Measurements from ENCODE around the gene HECW1.

The HECW1 gene

DNA sequence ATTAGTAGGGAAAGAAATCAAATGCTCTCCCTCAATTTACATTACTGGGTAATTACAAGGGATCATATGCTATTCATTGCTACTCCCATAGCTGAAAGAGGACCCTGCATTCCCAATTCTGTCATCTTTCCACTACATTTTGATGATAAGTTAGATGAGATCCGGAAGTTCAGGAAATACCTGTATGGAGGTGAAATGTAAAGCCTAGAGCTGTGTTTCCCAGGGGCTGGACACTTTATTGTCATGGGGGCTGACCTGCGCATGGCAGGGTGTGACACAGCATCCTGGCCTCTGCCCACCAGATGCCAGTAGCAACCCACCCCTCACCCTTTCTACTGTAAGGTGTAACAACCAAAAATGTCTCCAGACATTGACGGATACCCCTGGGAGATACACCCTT lies 56.6 kb downstream of the HECW1 start:
- H3K79me2 ChIP-seq (ENCODE audit: insufficient read depth, low read length) = no peaks in the 10 kb centered on the region
- no peak overlapping the region for H3K9ac ChIP-seq (ENCODE audit: low read depth, low read length, poor library complexity, severe bottlenecking)
- no peak overlapping the region for H2AFZ ChIP-seq (ENCODE audit: low read length)
- TF ChIP-seq, protein P1, sequence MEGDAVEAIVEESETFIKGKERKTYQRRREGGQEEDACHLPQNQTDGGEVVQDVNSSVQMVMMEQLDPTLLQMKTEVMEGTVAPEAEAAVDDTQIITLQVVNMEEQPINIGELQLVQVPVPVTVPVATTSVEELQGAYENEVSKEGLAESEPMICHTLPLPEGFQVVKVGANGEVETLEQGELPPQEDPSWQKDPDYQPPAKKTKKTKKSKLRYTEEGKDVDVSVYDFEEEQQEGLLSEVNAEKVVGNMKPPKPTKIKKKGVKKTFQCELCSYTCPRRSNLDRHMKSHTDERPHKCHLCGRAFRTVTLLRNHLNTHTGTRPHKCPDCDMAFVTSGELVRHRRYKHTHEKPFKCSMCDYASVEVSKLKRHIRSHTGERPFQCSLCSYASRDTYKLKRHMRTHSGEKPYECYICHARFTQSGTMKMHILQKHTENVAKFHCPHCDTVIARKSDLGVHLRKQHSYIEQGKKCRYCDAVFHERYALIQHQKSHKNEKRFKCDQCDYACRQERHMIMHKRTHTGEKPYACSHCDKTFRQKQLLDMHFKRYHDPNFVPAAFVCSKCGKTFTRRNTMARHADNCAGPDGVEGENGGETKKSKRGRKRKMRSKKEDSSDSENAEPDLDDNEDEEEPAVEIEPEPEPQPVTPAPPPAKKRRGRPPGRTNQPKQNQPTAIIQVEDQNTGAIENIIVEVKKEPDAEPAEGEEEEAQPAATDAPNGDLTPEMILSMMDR (conservative IDR thresholded peaks at IDR 0.05; ENCODE audit: low read length) = no peak
- no peak for TF ChIP-seq EZH2phosphoT487 (IDR thresholded peaks at IDR 0.05; ENCODE audit: borderline replicate concordance)
- H3K9me3 ChIP-seq (ENCODE audit: insufficient read depth, low read depth, low read length) = no peaks in the 10 kb centered on the region
- no peak overlapping the region for H3K4me3 ChIP-seq (ENCODE audit: low read length, poor library complexity, severe bottlenecking)
- no peaks in the 10 kb centered on the region for H3K36me3 ChIP-seq (ENCODE audit: insufficient read depth, low read length)
- H3K27me3 ChIP-seq (ENCODE audit: insufficient read depth, low read length, poor library complexity, severe bottlenecking) = no peaks in the 10 kb centered on the region
- no peaks in the 10 kb centered on the region for H3K9me2 ChIP-seq (replicated peaks; ENCODE audit: low read depth, low read length)
- no peak overlapping the region for H3K4me2 ChIP-seq (ENCODE audit: low read depth, low read length, poor library complexity, severe bottlenecking)
- H3K4me1 ChIP-seq (ENCODE audit: insufficient read depth, low read length, poor library complexity, severe bottlenecking) = no peaks in the 10 kb centered on the region
- H4K20me1 ChIP-seq (ENCODE audit: insufficient read depth, low read length, poor library complexity, severe bottlenecking) = no peaks in the 10 kb centered on the region
- H3F3A ChIP-seq (ENCODE audit: low read depth) = no peaks in the 10 kb centered on the region

DNA sequence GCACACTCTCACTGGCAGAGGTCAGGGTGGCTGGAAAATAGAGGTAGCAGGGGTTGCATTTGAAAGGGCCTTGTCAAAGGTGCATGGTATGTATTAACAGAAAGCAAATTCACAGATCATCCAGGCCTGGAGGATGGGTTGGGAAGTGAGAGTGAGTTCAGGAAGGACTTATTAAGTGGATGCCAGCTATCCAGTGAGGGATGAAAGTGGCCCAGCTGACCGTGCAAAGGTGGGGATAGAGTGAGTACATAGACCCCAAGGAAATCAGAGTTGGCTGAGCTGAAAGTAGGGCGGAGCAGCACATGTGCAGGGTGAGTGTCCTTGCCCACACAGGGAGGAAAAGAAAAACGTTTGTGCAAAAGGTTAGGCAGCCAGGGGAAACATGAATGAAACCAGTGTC lies 58.1 kb downstream of the HECW1 start:
- Histone ChIP-seq H2AFZ (ENCODE audit: low read length) (no peak overlapping the region), H4K20me1 (ENCODE audit: insufficient read depth, low read length, poor library complexity, severe bottlenecking) (no peaks in the 10 kb centered on the region), H3K4me1 (ENCODE audit: insufficient read depth, low read length, poor library complexity, severe bottlenecking) (no peaks in the 10 kb centered on the region), H3K36me3 (ENCODE audit: insufficient read depth, low read length) (no peaks in the 10 kb centered on the region), H3F3A (ENCODE audit: low read depth) (no peaks in the 10 kb centered on the region), H3K27me3 (ENCODE audit: insufficient read depth, low read length, poor library complexity, severe bottlenecking) (no peaks in the 10 kb centered on the region), H3K4me3 (ENCODE audit: low read length, poor library complexity, severe bottlenecking) (no peak overlapping the region), H3K9me2 (replicated peaks; ENCODE audit: low read depth, low read length) (no peaks in the 10 kb centered on the region), H3K9me3 (ENCODE audit: insufficient read depth, low read depth, low read length) (no peaks in the 10 kb centered on the region), H3K4me2 (ENCODE audit: low read depth, low read length, poor library complexity, severe bottlenecking) (no peak overlapping the region), H3K79me2 (ENCODE audit: insufficient read depth, low read length) (no peaks in the 10 kb centered on the region), H3K9ac (ENCODE audit: low read depth, low read length, poor library complexity, severe bottlenecking) (no peak overlapping the region)
- TF ChIP-seq, protein P1 (conservative IDR thresholded peaks at IDR 0.05; ENCODE audit: low read length) = no peak
- no peak for TF ChIP-seq EZH2phosphoT487 (IDR thresholded peaks at IDR 0.05; ENCODE audit: borderline replicate concordance)

DNA sequence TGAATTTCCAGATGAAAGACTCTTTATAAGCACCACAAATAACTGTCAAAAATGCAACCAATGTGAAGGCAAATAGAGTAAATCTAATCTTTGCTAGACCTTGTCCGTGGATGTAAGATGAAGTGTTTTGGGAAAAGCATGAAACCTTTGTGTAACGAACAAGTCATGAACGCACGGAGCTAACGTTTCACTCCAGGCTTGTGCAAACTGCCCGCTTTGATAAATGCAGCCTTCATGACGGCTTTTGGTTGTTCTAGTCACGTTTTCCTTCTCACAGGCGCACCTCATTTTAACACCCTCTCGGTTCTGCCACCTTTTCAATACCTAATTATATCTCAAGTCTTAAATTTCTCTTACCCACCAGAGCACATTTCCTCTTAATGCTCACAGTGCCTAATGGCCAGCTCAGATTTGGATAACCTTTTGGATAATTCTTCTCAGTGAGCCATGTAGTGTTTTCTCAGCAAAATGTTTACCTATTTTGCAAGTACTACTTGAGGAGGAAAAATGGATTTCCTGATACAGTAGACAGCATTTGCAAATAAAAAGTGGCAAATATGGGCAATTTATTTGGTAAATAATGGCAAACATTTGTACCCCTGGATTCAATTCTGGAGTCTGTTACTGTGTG lies 63.2 kb downstream of the HECW1 start:
- Histone ChIP-seq H3K27me3 (ENCODE audit: insufficient read depth, low read length, poor library complexity, severe bottlenecking) (no peaks in the 10 kb centered on the region), H3K4me3 (ENCODE audit: low read length, poor library complexity, severe bottlenecking) (no peak overlapping the region), H2AFZ (ENCODE audit: low read length) (no peak overlapping the region), H3K36me3 (ENCODE audit: insufficient read depth, low read length) (no peaks in the 10 kb centered on the region), H3K9ac (ENCODE audit: low read depth, low read length, poor library complexity, severe bottlenecking) (no peak overlapping the region), H3K9me2 (replicated peaks; ENCODE audit: low read depth, low read length) (no peaks in the 10 kb centered on the region), H4K20me1 (ENCODE audit: insufficient read depth, low read length, poor library complexity, severe bottlenecking) (no peaks in the 10 kb centered on the region), H3K79me2 (ENCODE audit: insufficient read depth, low read length) (no peaks in the 10 kb centered on the region), H3K9me3 (ENCODE audit: insufficient read depth, low read depth, low read length) (no peaks in the 10 kb centered on the region), H3K4me1 (ENCODE audit: insufficient read depth, low read length, poor library complexity, severe bottlenecking) (no peaks in the 10 kb centered on the region), H3K4me2 (ENCODE audit: low read depth, low read length, poor library complexity, severe bottlenecking) (no peak overlapping the region), H3F3A (ENCODE audit: low read depth) (no peaks in the 10 kb centered on the region)
- no peak for TF ChIP-seq EZH2phosphoT487 (IDR thresholded peaks at IDR 0.05; ENCODE audit: borderline replicate concordance)
- TF ChIP-seq, protein P1 (conservative IDR thresholded peaks at IDR 0.05; ENCODE audit: low read length) = no peak
